Limb (tissue), 2 donors: ENCODE results near the gene AOC3.
A peak's percentile ranks its signal among the peaks of the same experiment; 100 is the strongest.

Experiments
- DNase-seq, 2 donors: peaks; one replicate each; pipeline ENCODE4 v3.0.0-alpha.2; 2016; ENCODE audit errors: extremely low spot score in 2 of 2

AOC3 gene, protein sequence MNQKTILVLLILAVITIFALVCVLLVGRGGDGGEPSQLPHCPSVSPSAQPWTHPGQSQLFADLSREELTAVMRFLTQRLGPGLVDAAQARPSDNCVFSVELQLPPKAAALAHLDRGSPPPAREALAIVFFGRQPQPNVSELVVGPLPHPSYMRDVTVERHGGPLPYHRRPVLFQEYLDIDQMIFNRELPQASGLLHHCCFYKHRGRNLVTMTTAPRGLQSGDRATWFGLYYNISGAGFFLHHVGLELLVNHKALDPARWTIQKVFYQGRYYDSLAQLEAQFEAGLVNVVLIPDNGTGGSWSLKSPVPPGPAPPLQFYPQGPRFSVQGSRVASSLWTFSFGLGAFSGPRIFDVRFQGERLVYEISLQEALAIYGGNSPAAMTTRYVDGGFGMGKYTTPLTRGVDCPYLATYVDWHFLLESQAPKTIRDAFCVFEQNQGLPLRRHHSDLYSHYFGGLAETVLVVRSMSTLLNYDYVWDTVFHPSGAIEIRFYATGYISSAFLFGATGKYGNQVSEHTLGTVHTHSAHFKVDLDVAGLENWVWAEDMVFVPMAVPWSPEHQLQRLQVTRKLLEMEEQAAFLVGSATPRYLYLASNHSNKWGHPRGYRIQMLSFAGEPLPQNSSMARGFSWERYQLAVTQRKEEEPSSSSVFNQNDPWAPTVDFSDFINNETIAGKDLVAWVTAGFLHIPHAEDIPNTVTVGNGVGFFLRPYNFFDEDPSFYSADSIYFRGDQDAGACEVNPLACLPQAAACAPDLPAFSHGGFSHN

DNA sequence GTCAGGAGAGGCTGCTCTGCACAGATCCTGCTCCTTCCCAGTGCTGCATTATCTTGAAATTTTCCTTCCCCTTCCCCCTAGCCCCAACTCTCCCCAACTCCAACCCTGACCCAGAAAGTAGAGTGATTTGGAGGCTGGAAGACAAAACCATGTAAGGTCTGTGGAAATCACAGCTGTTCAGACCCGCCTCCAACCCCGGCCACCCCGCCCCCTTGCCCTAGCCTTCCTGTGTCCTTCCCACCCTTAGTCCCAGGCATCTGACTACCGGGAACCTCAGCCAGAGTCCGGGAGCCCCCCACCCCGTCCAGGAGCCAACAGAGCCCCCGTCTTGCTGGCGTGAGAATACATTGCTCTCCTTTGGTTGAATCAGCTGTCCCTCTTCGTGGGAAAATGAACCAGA, at the start of gene AOC3:
TSS of gene AOC3 (plus strand) at position 246 of the 400 bp plus-strand sequence. CDS start at position 391, 145 bp downstream.
- no peak for DNase-seq

DNA sequence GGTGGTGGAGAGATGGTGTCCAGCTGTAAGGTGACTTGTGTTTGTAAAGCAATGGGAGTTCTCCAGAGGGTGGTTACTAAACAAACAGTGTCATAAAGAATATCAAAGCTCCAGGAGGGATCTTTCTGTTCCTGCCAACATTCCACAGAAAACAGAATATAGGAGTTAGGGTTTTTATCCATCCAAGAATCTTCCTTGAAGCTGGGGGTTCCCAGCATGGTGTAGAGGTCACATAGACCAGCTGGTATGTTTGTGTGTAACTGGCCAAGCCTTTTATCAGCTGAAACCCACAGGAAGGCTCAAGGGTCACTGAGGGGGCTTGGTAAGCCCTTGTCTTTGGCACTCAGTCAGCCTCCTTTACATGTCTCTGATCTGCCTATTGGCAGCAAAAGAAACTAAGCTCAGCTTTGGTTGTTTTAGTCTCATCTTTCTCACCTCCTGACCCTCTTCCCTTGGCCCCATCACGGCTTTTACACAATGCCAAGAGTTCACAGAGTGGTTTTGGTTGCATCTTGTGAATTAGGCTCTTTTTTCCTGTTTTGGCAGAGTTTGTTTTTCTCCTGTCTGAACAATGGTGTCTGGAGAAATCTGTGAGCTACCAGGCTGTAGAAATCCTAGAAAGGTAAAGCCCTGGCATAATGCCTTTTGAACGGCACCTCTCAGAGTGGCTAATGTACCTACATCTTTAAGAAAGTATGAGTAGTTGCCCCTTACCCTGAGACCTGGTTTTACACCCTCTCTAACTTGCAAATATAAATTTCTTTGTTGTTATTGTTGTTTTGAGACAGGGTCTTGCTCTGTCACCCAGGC, 47.7 kb upstream of the AOC3 start:
- DNase-seq, result no peak

DNA sequence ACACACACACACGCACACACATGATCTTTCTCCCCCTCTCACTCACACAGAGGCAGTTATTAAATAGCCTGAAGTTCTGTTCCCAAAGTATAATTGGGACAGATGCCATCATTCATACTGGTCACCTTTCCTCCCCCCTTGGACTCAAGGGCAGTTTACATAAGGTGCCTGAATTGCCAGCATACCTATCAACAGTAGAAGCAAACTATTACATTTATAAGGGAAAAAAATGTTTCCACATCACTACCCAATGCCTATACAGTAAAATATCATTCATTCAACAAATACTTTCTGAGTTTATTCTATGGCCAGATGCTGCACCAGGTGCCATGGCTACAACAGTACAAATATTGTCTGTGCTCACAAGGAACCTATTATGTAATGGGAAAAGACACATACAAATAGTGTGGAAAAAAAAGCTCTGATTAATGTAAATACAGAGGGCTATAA, 46.1 kb upstream of the AOC3 start:
- DNase-seq, result no peak

DNA sequence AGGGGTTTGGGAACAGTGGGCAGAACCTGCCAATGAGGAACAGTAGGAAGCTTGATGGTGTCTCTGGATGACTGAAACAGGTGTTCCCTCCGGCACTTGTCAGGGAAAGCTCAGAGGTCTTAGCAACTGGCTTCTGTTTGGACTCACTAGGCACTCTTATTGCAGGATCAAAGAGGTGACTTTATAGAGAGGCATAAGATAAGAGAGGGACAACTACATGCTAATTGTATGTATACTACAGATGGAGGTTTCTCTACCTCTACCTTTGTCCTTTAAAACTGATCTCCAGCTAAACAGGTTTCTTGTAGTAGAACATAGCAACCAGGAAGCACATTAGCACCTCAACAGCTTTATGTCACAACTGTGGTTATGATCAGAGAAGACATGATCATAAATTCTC, 44.8 kb upstream of the AOC3 start:
- no peak for DNase-seq

DNA sequence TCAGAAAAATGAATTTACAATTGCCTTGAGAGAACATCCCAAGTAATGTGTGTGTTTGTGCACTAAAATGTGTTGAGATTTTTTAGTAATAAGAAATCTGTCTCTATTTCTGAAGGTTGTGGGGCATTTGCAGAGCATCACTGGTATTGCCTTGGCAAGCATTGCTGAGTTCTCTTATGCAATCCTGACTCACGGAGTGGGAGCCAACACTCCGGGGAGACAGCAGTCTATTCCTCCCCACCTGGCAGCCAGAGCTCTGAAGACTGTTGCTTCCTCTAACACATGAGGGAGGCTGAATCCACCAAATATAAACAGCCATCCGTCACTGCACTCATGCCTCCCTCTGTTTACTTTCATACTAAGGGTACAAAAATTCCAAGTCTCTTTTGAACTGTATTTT, 41.7 kb upstream of the AOC3 start:
- no peak for DNase-seq

DNA sequence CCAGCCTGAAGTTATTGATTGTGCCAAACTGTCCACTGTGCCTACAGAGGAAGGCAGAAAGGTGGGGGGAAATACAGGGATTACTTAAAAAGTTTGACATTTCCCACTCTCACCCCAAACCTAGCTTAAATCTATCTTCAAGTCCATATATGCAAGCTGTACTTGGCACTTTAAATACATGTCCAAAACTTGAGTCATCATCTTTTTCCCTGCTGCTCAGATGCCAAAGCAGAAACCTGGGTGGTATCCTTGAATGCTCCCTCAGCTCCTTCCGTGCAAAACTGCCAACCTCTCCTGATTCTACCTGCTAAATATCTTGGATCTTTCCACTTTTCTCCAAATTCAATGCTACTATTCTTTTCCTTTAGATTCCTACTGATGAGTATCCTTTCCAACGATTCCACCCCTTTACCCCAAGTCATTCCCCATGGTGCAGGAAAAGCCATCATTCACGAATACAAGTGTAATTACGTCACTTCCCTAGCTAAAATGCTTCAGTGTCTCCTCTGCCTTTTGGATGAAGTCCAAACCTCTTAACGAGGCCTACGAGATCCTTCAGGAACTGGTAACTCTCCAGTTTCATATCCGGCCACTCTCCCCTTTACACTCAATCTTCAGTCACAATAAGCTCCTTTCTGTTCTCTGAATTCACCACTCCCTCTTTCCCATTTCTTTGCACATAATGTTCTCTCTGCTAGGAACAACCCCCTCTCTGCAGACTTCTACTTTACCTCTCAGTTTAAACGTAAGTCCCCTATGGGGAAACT, 36.2 kb upstream of the AOC3 start:
- peak in 1 of 2 donors; percentile 64 for DNase-seq

DNA sequence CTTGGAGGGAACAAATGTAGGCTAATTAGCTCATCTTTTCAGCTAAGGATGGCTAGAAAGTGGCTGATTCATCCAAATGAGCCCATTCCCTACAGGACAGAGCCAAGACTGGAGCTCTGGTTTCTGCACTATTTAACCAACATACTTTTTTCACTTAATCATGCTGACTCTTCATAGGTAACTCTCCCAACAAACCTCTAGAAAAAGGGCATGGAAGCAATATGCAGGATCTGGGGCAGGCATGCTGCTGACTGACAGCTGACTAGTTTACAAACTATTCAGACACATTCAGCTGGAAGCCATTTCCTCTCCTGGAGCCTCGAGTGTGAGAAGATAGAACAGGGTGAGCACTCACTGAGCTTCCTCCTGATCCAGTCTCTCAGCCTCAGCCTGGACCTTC, 33.1 kb upstream of the AOC3 start:
- DNase-seq, result no peak

DNA sequence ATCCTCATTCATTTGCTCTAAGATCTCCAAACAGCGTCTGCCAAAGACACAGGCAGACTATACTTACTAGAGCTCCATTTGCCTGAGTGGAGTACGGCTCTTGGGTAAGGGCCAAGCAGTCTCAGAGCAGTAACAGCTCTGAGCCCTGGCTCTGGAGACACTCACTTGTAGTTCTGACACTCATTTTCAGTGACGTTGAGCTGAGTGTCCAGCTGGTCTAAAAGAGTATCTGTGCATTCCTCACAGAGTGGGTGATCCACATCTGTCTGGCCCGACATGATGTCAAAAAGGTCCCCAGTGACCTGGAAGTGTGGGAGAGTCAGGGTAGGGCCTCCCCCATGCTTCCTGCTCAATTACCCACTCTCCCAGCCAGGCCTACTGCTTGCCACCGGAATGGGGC, 32.6 kb upstream of the AOC3 start:
- no peak for DNase-seq

DNA sequence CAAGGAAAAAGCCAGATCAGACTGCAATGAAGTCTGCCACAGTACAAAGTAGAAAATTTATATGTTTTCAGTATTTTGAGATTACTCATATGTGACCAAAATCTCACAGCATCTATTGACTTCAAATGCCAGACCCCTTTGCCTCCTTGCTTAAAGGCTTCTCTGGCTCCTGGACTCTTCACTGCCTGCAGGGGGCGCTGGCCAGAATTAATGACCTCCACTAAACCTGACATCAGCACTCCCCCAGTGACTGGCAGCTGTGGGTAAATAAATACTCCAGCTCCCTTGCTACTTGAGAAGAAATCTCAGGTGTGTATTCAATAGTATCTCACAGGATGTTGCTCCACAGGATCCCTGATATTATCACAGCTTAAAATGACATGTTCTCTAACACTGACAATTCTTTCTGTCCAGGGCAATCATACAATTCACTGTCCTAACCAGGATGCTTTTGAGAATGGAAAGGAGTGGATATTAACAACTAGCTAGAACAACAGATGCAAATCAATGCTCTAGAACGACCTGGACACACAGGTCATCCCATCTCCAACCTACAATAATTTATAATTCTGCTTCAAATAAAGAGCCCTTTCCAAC, 31.0 kb upstream of the AOC3 start:
- DNase-seq, result peak in 1 of 2 donors; percentile 45

DNA sequence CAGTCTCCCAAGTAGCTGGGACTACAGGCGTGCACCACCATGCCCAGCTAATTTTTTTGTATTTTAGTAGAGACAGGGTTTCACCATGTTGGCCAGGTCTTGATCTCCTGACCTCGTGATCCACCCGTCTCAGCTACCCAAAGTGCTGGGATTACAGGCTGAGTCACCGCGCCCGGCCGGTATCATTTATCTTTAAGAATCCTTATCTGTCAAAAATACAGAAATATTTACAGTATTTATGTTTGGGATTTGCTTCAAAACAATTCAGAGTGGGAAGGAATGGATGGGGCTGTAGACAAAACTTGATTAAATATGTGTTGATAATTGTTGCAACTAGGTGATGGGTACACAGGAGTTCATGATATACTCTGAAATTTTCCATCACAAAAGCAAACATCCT, 29.8 kb upstream of the AOC3 start:
- DNase-seq, result no peak

DNA sequence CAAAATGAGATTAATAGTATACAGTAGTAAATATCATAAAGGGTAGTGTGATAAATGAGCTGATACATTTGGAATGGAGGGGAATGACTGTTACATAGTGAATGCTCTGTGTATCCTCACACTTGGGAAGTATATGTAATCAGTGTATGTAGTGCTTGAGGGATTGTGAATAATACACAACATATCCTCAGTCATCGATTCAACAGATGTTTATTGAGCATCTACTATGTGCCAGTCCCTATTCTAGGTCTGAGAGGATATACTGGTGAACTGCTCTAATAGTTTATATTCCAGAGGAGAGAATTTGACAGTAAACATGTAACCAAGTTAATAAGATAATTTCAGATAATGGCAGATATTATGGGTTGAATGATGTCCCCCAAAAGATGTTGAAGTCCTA, 23.5 kb upstream of the AOC3 start:
- DNase-seq, result no peak

DNA sequence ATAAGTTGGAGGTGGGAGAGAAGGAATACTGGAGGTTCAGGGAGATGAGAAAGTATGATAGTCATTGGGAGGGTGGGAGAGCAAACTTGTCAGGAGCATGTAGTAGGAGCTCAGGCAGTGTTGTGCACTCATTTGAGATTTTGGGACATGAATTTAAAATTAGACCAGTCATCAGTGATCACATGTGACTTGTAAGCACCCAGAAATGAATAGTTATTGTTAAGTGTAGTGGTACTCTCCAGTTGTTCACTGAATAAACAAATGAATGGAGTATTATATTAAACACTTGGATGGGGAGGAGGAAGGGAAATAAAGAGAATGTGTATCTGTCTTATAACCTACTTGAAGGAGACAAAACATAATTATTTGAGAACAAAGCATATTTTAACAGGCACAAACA, 20.0 kb upstream of the AOC3 start:
- DNase-seq, result no peak

DNA sequence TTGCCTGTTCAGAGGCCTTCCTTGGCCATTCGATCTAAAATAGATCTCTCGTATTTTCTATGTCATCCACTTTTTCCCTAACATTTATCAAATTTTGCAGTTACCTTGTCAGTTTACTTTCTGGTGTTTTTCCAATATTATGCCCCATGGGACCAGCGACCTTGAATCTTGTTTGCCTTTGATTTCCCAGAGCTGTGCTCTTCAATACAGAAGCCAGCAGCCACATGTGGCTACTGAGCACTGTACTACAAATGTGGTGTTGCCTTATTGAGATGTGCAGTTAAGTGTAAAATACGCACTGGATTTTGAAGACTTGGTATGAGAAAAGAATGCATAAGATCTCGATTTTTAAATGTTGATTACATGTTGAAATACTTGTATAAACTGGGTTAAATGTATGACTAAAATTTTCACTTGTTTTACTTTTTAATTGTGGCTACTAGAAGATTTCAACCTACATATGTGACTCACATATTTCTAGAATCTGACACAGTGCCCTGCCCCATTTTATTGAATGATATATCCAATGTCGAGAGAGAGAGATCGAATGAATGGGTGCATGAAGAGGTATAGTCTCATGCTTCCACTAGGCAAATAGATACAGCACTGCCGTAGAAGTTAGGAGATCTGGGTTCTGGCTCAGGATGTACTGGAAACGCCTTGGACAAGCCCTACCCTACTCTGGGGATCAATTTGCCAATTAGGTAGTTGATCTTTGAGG, 18.6 kb upstream of the AOC3 start:
- no peak for DNase-seq

DNA sequence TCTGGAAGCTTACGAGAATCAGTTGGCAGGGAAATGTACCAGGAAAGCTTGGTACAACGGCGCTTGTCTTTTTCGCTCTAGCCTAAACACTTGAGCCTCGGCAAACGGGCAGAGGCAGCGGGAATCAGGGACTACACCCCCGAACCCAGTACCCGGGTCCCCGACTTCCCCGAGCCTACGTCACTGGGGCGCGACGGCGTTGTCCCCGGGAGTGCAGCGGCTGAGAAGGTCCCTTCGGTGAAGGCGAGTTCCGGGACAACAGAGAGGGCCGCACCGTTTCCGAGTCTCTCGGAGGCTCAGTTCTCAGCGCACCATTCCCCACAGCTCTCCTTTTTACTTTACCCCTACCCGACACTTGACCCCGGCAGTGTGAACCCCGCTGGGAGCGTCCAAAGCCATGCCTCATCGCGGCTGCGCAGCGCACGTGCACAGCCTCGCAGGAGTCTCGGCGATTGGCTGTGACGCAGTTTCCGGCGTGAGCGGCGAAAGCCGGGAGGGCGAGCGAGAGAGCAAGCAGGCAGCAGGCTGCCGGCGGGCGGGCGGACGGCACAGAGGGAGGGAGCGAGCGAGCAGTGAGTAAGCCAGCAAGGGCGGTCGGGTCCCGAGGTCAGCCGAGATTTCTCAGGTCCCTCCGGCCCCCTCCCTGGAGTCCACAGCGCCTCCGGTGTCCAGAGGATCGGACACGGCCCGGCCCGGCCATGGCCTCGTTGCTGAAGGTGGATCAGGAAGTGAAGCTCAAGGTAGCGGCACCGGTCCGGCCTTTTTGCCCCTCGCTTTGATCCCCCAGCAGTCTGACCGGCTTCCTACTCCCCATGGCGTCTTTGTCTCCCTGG, 17.8 kb upstream of the AOC3 start, which contains the start of gene PSME3:
TSS of gene PSME3 (plus strand) at position 464 of the 833 bp plus-strand sequence. CDS start at position 699, 235 bp downstream.
- peak; percentile 88 to 94 for DNase-seq

DNA sequence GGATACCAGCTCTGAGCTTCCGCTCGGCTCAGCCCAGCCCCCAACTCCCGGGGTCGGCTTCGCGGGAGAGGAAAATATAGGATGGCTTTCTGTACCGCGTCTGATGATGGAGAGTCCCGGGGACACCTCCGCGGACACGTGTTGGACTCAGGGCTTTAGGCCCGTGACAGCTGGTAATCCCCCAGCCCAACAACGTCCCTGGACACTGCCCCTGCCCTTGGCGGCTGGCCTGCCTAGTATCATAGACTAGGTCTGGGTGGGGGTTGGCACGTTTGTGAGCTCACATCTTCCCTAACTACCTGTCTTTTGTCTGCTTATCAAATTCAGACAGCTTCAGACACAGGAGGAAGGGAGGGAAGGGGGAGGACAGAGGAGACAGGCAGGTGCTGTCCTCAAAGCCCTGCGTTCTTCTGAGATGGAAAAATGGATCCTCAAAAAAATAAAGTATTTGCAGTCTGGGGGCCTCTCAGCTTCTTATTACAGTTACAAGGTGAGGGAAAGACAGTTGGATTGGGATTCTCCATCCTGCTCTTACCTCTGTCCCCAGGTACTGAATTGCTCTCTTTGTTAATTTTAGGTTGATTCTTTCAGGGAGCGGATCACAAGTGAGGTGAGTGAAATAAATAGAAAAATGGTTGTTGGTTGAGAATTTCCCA, 17.1 kb upstream of the AOC3 start:
- no peak for DNase-seq

DNA sequence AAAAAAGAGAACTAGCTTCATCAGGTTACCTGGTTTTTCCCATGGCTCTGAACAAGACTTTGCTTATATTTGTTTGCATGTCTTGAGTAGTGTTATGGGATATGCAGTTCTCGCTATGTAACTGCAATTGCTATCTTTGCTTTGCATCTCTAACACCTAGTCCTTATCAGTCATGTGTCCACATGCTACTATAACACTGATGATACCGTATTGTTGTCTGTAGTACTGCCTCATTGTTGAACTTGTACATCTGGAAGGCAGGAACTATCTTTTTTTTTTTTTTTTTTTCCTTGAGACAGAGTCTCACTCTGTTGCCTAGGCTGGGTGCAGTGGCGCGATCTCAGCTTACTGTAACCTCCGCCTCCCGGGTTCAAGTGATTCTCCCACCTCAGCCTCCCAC, 15.3 kb upstream of the AOC3 start:
- no peak for DNase-seq

DNA sequence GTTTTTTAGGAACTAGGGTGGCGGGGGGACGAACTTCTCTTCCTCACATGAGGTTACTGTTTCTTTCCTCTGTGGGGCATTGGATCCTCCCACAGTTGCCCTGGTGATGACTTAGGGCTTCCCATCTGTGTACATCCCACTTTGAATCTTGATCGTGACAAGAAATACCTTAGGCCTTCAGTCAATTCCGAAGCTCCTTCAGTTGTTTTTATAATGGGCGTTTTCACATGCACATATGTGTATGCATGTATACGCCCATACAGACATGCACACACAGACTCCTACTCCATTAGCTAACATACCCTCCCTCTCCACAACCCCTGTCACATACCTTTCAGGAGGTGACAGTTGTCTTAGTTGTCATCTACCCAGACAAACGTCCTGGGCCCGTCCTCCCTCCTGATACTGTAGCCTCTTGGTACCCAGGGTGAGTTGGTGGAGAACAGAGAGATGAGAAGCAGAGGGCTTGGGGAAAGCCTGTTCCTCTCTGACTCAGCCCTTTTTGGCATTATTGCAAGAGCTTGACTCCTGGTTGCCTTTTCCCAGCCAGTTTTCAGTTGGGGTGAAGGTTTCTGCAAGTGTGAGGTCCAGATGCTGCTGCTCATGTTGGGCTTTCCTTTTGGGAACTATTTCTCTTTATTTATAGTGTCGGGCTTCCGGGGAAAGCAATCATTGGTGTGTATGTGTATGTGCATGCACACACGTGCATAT, 8.9 kb upstream of the AOC3 start:
- no peak for DNase-seq
